Measurements from ENCODE around the gene CCNH. TPM values are rescaled to one million over a fixed set of nuclear protein-coding genes. Genes with fewer than 3 reads are reported as not detected.

Gene CCNH
- total and polyA plus RNA-seq, 9 donors = 21.7 to 160 (median 44.6) TPM

GRCh38 chr5:87404359-87404758 is 8.4 kb downstream of the CCNH start:
- no peaks in the 10 kb centered on the region for H3K36me3 ChIP-seq
- no peaks in the 10 kb centered on the region for H3K27me3 ChIP-seq
- no peak overlapping the region for H3K4me3 ChIP-seq
- no peaks in the 10 kb centered on the region for H3K9me3 ChIP-seq
- intact Hi-C loops (cut with DNase I) = no loop called here
- no peak overlapping the region for H3K27ac ChIP-seq
- WGBS, 3 donors = 71 to 80% (median 73%) methylated on average over 2 of the region's 2 CpGs
- no peaks in the 10 kb centered on the region for H3K4me1 ChIP-seq (ENCODE audit: insufficient read depth)
- TF ChIP-seq CTCF (IDR thresholded peaks at IDR 0.05) = no peak
- TF ChIP-seq POLR2A (IDR thresholded peaks at IDR 0.05) = no peak
- TF ChIP-seq EP300 (IDR thresholded peaks at IDR 0.05) = no peak
- no peak for DNase-seq

GRCh38 chr5:87403899-87404298 is 8.8 kb downstream of the CCNH start:
- Histone ChIP-seq H3K36me3 (no peaks in the 10 kb centered on the region), H3K9me3 (no peaks in the 10 kb centered on the region), H3K4me1 (ENCODE audit: insufficient read depth) (no peaks in the 10 kb centered on the region), H3K4me3 (no peak overlapping the region), H3K27ac (no peak overlapping the region), H3K27me3 (no peaks in the 10 kb centered on the region)
- 88 to 92% (median 90%) methylated on average over 3 of the region's 3 CpGs for whole genome bisulfite sequencing, 3 donors
- intact Hi-C loops (cut with DNase I) = no loop called here
- DNase-seq = no peak
- TF ChIP-seq EP300 (IDR thresholded peaks at IDR 0.05) = no peak
- TF ChIP-seq CTCF (IDR thresholded peaks at IDR 0.05) = no peak
- no peak for TF ChIP-seq POLR2A (IDR thresholded peaks at IDR 0.05)

GRCh38 chr5:87403409-87403808 is 9.3 kb downstream of the CCNH start:
- TF ChIP-seq CTCF (IDR thresholded peaks at IDR 0.05) = no peak
- no peak for TF ChIP-seq EP300 (IDR thresholded peaks at IDR 0.05)
- no peak for TF ChIP-seq POLR2A (IDR thresholded peaks at IDR 0.05)
- H3K4me3 ChIP-seq = no peak overlapping the region
- intact Hi-C loops (cut with DNase I) = no loop called here
- WGBS, 3 donors = 84 to 90% (median 90%) methylated on average over 3 of the region's 3 CpGs
- H3K36me3 ChIP-seq = no peaks in the 10 kb centered on the region
- H3K27me3 ChIP-seq = no peaks in the 10 kb centered on the region
- H3K27ac ChIP-seq = no peak overlapping the region
- H3K4me1 ChIP-seq (ENCODE audit: insufficient read depth) = no peaks in the 10 kb centered on the region
- DNase-seq = no peak
- H3K9me3 ChIP-seq = no peaks in the 10 kb centered on the region

- H3K4me3 ChIP-seq = no peak overlapping the region
- intact Hi-C loops (cut with DNase I) = no loop called here
- H3K27me3 ChIP-seq = no peaks in the 10 kb centered on the region
- H3K4me1 ChIP-seq (ENCODE audit: insufficient read depth) = no peaks in the 10 kb centered on the region
- TF ChIP-seq EP300 (IDR thresholded peaks at IDR 0.05) (no peak), CTCF (IDR thresholded peaks at IDR 0.05) (no peak), POLR2A (IDR thresholded peaks at IDR 0.05) (no peak)
- H3K9me3 ChIP-seq = no peaks in the 10 kb centered on the region
- no peak overlapping the region for H3K27ac ChIP-seq
- no peaks in the 10 kb centered on the region for H3K36me3 ChIP-seq
- no peak for DNase-seq
Observed at GRCh38 chr5:87401626-87402025, 11.1 kb downstream of the CCNH start.

Data from ovary (tissue), 9 donors.